K562 (cell line): Measurements from ENCODE around the gene SAP30BP. TPM values are rescaled to one million over a fixed set of nuclear protein-coding genes. Genes with fewer than 3 reads are reported as not detected.
A peak's percentile ranks its signal among the peaks of the same experiment; 100 is the strongest.

Experiments used
- BMI1 ChIP-seq: fragments of 150-350 bp; IDR thresholded peaks from 2 replicates; pipeline ENCODE4 v1.6.1; 2014; ENCODE audit warnings: low read length
- CHD7 ChIP-seq: fragments of 200-600 bp; sonication (generic); IDR thresholded peaks from one replicate; pipeline ENCODE4 v1.6.1; 2012; ENCODE audit warnings: mild to moderate bottlenecking, low read depth, low read length, inconsistent platforms
- CREM ChIP-seq: IDR thresholded peaks from 2 replicates; pipeline ENCODE4 v1.6.1; 2014; ENCODE audit warnings: antibody characterized with exemption, low read depth
- E2F8 ChIP-seq: fragments of 450-650 bp; IDR thresholded peaks from 2 replicates; pipeline ENCODE4 v1.7.1; 2018; ENCODE audit warnings: mild to moderate bottlenecking, low read depth; ENCODE audit not compliant: partially characterized antibody
- JUND ChIP-seq, 2 experiments: IDR thresholded peaks; 2 replicates in 1 of 2; 3 replicates in 1 of 2; pipeline ENCODE4 v1.6.1; 2011; ENCODE audit warnings: borderline replicate concordance in 2 of 2, low read depth in 2 of 2, low read length in 2 of 2, improper control_type of control experiment in 1 of 2, missing biosample characterization in 1 of 2, missing genetic modification characterization in 1 of 2, missing genetic modification reagents in 1 of 2
- MCM7 ChIP-seq, 2 experiments: fragments of 450-650 bp; IDR thresholded peaks; 2 replicates each; pipeline ENCODE4 v1.6.1; 2016 to 2018
- MLX ChIP-seq, 2 experiments: fragments of 450-650 bp in 1 of 2; sonication (generic) in 1 of 2; formaldehyde crosslinking; conservative IDR thresholded peaks; 2 replicates each; pipeline versions ENCODE4 v1.4.0 to v1.8.1; 2020 to 2022; ENCODE audit warnings: mild to moderate bottlenecking in 1 of 2, missing genetic modification reagents in 1 of 2
- RFX5 ChIP-seq: IDR thresholded peaks from 2 replicates; pipeline ENCODE4 v1.6.1; 2011; ENCODE audit warnings: low read depth, mild to moderate bottlenecking, improper control_type of control experiment, low read length
- SMC3 ChIP-seq: conservative IDR thresholded peaks from 2 replicates; pipeline ENCODE4 v1.6.1; 2011; ENCODE audit warnings: low read depth, low read length, improper control_type of control experiment; ENCODE audit not compliant: insufficient read depth
- TAF1 ChIP-seq: IDR thresholded peaks from 2 replicates; pipeline ENCODE4 v1.6.1; 2011; ENCODE audit warnings: mild to moderate bottlenecking, low read length, moderate library complexity; ENCODE audit not compliant: insufficient read depth, control insufficient read depth, severe bottlenecking; ENCODE audit errors: extremely low read depth
- ZNF282 ChIP-seq: sonication (generic); formaldehyde crosslinking; IDR thresholded peaks from 2 replicates; pipeline ENCODE4 v1.8.1; 2023; ENCODE audit warnings: missing genetic modification reagents
- polyA plus RNA-seq, 8 experiments: library from polyadenylated mRNA; depleted of rRNA in 4 of 8; stranded (reverse) in 5 of 8; unstranded in 3 of 8; fragments of >200 nt; fragmentation: Nextera tagmentation in 2 of 8; fragmentation: Illumina TruSeq in 1 of 8; extraction: Ambion mirVana in 2 of 8; extraction: Trizol in 1 of 8; gene quantifications; 2 replicates each; pipeline versions ENCODE4 v1.2.1 to v1.2.3, GENCODE V29; 2011 to 2014; ENCODE audit warnings: inconsistent platforms in 1 of 8, missing spikeins in 1 of 8
- total RNA-seq, 7 experiments: library from RNA; depleted of rRNA in 6 of 7; stranded (reverse); fragments of >200 nt in 6 of 7; fragmentation: Illumina TruSeq in 2 of 7; extraction: Trizol in 2 of 7; gene quantifications; 2 replicates each; pipeline versions ENCODE4 v1.2.1 to v1.2.3, GENCODE V29; 2011 to 2021; ENCODE audit warnings: low replicate concordance in 1 of 7

Gene SAP30BP
- total and polyA plus RNA-seq, 9 of the 15 experiments (the other 6 are each of a cell fraction or from before 2014, with no cell fraction given), result 45.3 to 154 (median 71.7) TPM

- no peak for TF ChIP-seq CHD7
- TF ChIP-seq SMC3, result no peak
- TF ChIP-seq MCM7 (IDR thresholded peaks at IDR 0.05), result no peak
- TF ChIP-seq JUND (IDR thresholded peaks at IDR 0.05; ENCODE audit: borderline replicate concordance, low read depth, low read length), result peak; percentile 30; the same call in 1 of the 2 replicates
- peak; percentile 47; the same call in 1 of the 3 replicates for TF ChIP-seq JUND (tag; IDR thresholded peaks at IDR 0.05; ENCODE audit: borderline replicate concordance, low read depth, low read length)
- TF ChIP-seq BMI1, result no peak
- TF ChIP-seq MLX (CRISPR knock-in tag; conservative IDR thresholded peaks at IDR 0.05), result peak in 1 of 2 experiments; percentile 2; a peak in 1 of 4 replicates
- TF ChIP-seq E2F8, result no peak
- TF ChIP-seq ZNF282 (CRISPR knock-in tag), result no peak
- TF ChIP-seq RFX5, result no peak
- TF ChIP-seq CREM, result peak; percentile 1; the same call in 1 of the 2 replicates
- no peak for TF ChIP-seq TAF1
These were observed 87.5 kb downstream of the SAP30BP start (continued) for GRCh38 chr17:75754378-75755204.
